GM19043 (cell line): ENCODE measurements around the gene BICDL2.

Experiments used
- ATAC-seq: cut with Tn5 transposase; IDR thresholded peaks from one replicate; pipeline ENCODE4 v1.9.1; 2021; ENCODE audit warnings: low read depth; ENCODE audit not compliant: unreplicated experiment

BICDL2 gene

DNA sequence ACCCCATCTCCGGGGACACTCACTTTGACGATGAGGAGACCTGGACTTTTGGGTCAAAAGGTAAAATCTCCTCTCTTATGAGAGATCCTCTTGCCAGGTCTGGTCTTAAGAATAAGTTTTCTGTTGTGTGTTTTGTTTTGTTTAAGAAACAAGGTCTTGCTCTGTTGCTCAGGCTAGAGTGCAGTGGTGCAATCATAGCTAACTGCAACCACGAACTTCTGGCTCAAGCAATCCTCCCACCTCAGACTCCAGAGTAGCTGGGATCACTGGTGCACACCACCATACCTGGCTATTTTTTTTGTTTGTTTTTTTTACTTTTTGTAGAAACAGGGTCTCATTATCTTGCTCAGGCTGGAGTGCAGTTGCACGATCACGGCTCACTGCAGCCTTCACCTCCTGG is 13.7 kb upstream of the BICDL2 start:
- ATAC-seq, result no peak

DNA sequence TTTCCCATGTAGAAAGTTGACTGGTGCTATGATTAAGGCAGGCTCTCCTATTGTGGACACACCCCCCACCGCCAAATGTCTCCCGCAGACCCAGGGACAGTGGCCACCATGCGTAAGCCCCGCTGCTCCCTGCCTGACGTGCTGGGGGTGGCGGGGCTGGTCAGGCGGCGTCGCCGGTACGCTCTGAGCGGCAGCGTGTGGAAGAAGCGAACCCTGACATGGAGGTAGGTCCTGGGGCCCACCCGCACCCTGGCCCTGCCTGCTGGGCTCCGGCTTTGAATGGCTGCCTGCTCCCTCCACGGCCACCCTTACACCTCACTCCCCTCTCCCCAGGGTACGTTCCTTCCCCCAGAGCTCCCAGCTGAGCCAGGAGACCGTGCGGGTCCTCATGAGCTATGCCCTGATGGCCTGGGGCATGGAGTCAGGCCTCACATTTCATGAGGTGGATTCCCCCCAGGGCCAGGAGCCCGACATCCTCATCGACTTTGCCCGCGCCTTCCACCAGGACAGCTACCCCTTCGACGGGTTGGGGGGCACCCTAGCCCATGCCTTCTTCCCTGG is 13.3 kb upstream of the BICDL2 start:
- no peak for ATAC-seq

DNA sequence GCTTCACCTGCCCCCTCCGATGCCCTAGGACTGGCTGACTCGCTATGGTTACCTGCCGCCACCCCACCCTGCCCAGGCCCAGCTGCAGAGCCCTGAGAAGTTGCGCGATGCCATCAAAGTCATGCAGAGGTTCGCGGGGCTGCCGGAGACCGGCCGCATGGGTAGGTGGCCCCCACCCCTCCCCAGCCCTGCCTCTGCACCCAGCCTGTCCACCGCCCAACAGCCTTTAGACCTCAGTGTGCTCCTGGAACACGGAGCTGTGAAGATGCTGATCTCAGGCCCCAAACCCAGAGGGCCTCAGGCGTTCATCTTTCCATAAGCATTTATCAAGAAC is 10.6 kb upstream of the BICDL2 start:
- no peak for ATAC-seq

DNA sequence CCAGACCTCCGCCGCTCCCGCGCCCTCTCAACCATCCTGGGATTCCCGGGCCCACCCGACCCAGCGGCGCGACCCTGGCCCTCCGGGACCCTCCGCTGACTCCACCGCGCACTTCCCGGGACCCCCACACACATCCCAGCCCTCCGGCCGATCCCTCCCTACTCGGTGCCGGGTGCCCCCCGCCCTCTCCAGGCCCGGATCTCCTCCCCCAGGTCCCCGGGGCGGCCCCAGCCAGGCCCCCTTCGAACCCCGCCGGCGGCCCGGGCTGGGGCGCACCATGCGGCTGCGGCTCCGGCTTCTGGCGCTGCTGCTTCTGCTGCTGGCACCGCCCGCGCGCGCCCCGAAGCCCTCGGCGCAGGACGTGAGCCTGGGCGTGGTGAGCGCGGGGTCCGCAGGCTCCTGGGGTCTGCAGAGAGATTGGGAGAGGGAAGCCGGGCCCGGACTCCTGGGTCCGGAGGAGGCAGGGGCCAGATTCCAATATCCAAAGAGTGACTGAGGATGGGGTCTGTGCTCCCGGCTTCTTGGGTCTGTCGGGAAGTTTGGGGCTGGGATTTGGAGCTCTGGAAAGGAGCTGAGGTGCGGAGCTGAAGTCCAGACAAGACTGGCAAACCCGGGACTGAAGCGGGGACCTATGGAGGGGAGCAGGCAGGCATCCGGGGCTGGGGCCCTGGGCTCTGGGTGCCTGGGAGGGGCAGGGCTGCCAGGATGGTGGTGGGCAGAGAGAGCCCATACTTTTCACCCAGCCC is 10.1 kb upstream of the BICDL2 start:
- ATAC-seq, result no peak

DNA sequence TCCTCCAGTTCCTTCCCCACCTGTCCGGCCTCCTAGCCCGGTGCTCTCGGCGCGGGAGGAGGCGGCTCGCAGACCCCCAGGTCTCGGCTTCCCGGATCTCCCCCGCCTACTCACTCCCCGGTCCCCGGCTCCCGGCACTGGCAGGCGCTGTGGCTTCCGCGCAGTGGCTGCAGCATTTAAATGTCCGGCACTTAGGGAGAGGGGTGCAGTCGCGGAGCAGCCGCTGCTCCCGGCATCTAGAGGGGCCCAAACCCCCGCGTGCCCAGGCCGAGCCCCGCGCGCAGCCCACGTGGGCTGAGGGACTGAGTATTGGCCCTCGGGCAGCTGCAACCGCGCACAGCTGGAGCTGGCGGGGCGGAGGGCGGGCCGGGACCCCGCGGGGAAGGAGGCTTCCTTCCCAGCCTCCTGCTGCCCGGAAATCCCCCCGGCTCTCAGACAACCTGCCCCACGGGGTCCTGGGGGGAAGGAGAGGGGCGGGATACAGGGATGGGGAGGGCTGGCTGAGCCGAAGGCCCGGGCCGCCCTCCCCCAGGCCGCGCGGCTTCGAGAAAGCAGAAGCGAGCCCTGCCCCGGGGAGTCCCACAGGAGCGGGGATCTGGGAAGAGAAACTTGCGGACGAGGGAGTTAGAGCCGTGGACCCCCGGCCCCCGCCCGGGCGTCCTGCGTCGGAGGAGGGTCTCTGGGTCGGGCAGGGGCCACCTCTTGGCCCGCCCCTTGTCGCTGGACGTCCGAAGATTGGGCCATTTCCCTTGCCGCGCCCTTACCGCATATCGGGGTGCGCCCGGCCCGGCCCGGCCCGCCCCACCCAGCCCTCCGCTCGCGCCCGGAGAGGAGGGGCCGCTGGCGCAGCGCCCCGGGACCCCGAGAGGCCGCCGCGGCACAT is 9.3 kb upstream of the BICDL2 start, which contains the start of gene MMP25:
Gene MMP25 (plus strand): TSS at position 804 of the 883 bp plus-strand sequence. CDS start 357 bp downstream, outside the sequence.
- no peak for ATAC-seq

DNA sequence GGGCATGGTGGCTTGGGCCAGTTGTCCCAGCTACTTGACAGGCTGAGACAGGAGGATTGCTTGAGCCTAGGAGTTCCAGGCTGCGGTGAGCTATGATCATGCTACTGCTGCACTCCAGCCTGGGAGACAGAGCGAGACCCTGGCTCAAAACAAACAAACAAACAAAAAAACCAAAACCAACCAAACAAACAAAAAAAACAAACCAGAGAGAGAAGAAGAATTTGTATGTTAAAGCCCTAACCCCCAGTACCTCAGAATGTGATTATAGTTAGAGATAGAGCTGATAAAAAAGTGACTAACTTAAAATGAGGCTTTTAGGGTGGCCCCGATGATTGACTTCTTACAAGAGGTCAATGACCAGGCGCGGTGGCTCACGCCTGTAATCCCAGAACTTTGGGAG is 8.0 kb upstream of the BICDL2 start:
- ATAC-seq, result no peak

DNA sequence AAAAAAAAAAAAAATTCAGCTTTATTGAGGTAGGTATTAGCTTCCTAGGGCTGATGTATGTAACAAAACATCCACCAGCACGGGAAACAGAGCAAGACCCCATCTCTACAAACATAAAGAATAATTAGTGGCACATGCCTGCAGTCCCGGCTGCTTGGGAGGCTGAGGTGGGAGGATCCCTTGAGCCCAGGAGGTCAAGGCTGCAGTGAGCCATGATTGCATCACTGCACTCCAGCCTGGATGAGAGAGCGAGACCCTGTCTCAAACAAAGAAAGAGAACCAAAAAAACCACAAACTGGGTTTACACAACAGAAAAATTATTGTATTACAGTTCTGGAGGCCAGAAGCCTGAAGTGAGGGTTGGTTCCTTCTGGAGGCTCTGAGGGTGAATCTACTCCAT is 5.6 kb upstream of the BICDL2 start:
- ATAC-seq, result no peak

- no peak for ATAC-seq
Observed at GRCh38 chr16:3038896-3039295, 2.2 kb upstream of the BICDL2 start.

GRCh38 chr16:3038256-3038655 is 1.5 kb upstream of the BICDL2 start:
- ATAC-seq, result no peak

DNA sequence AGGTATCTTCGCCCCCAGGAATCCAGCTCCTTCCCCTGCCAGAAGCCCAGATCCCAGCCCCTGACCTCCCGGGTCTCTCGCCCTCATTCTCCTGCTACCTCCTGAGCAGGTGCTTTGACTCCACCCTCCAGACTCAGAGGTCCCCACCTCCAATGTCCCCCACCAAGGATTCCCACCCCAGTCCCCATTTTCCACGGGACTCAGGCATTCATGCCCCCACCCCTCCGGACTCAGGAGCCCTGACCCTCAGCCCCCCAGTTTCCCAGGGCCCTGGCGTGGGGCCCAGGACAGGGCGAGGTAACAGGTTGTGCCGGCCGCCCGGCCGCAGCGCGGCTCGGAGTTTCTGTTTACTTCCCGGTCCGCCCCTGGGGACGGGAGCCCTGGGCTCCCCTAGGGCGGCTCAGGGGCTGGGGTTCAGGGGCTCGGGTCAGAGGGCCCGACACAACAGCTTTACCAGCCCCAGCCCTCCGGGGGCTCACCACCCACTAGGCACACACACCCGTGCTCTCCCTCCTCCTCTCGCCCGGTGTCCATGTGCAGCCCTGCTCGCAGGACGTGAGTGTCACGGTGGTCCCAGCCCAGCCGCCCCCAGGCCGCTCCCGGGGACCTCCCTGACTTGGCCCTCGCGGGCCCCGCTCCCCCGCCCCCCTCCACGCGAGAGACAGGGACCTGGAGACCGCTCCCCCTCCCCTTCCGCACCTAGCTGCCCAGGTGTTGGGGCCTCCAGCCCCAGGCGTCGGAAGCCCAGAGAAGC is 595 bp downstream of the BICDL2 start:
- no peak for ATAC-seq

GRCh38 chr16:3035289-3035971 is 1.3 kb downstream of the BICDL2 start:
- no peak for ATAC-seq

DNA sequence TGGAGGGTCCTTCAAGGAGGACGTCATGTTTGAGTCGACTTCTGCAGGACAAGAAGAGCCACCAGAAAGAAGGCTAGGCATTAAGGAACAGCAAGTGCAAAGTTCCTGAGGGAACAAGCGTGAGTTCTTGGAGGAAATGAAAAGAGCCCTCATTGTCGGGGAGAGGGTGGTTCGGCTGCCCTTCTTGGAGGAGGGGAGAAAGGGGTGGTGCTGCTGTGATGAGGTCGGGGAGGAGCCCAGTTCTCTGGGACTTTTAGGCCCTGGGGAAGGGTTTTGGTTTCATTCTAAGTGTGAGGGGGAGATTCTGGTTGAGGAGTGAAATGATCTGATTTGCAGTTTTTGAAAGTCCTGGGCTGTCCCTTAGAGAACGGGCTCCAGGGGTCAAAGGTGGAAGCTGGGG is 4.1 kb downstream of the BICDL2 start:
- ATAC-seq, result no peak

DNA sequence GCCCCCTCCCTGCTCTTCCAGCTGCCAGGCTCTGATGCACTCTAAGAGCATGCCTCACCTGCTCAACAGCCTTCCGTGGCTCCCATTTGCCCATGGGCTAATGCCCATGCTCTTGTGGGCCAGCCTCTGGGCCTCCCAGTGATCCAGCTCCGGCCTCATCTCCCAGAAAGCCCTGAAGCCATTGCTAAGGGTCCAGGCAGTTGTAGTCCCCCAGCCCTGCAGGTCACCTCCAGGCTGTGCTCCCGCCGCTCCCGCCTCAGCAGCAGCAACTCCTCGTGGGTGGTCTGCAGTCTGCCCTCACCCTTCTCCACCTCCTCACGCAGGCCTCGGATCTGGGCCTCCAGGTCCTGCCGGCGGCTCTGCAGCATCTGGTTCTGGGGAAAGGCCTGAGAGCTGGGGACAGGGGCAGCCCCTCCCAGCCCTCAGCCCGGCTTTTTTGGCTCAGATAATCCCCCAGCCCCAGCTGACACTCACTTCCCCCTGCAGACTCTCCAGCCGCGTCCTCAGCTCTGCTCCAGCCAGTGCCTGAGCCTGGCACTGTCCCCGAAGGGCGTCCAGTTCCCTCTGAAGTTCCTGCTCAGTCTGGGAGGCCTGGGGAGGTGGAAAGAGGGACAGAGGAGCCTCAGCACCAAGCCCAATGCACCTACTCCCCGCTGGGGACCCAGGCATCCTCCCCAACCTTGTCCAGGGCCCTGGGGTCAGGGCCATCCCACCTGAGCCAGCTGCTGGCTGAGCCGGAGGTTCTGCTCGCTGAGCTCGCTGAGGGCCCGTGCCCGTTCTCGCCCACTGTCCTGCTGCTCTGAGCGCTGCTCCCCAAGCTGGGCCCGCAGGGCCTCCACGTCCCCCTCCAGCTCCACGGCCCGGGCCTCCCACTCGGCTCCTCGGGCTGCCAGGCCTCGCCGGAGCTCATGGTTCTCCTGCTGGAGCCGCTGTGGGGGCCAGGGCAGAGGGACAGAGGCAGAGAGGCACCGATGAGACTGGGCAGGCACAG is 6.2 kb downstream of the BICDL2 start:
- ATAC-seq, result no peak

GRCh38 chr16:3029491-3030221 is 7.1 kb downstream of the BICDL2 start:
- no peak for ATAC-seq

GRCh38 chr16:3028716-3029319 is 7.9 kb downstream of the BICDL2 start:
- ATAC-seq, result no peak

DNA sequence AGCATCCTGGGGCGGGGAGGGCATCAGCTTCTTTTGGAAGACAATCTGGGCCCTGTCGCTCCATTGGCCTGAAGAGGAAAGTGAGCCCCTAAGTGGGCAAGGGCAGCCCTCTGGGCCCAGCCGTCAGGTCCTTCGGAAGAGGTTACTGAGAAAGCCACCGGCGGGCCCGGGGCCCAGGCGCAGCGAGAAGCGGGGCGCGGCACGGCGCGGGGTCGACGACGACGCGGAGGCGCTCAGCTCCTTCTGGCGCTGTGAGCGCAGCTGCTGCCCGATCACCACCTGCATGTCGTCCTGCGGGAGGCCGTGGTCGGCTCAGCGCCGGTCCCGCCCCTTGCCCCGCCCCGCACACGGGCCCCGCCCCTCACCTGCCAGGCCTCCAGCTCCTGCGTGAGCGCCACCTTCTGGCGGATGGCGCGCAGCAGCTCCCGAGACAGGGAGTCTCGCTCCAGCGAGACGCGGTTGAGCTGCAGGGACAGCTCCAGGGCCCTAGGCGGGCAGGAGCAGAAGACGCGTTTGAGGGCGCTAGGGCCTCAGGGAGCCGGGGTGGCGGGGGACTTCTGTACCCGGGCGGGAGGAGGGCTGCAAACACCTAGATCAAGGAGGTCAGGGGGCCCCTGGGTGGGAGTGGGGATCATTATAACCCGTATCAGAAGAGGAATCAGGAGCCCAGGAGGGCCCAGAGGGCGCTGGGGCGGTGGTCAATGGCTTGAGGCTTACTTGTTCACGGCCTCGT is 8.6 kb downstream of the BICDL2 start:
- ATAC-seq, result no peak

DNA sequence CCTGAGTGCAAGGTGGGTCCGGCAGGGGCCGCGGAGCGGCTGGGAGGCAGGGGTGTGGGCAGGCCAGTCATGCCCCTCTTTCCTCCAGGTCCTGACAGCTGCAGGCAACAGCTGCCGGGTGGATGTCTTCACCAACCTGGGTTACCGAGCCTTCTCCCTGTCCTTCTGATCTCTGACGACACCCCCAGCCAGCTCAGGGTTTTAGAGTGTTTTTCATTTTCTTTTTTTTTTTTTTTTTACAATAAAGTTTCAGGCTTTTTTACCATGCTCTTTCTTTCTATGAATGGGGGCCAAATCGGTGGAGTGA is 9.3 kb downstream of the BICDL2 start:
- ATAC-seq, result no peak
